Measurements from ENCODE around the gene SLC7A5. TPM values are rescaled to one million over a fixed set of nuclear protein-coding genes. Genes with fewer than 3 reads are reported as not detected.

Gene SLC7A5
- total RNA-seq, 2 experiments from 2014 or later: 73.1 to 77.1 TPM

GRCh38 chr16:87837627-87838289 is 31.5 kb downstream of the SLC7A5 start:
- H3K36me3 Mint-ChIP-seq (ENCODE audit: low read depth): peaks cover 31% of the 10 kb centered on the region
- H3K4me1 Mint-ChIP-seq: peaks cover 10% of the 10 kb centered on the region
- no peak overlapping the region for H3K4me3 Mint-ChIP-seq
- H3K27ac Mint-ChIP-seq: peak overlapping the region; percentile 13
- no peak for DNase-seq
- H3K27me3 Mint-ChIP-seq: no peaks in the 10 kb centered on the region
- POLR2A ChIA-PET: no interaction called here
- no peaks in the 10 kb centered on the region for H3K9me3 Mint-ChIP-seq
- CTCF ChIA-PET: interaction anchor here (1.6 to 3.3 kb wide), 6 partner anchors 9 to 59 kb away, joined by 4 to 20 read pairs (median 10); no protein-coding TSS in a partner anchor

- no peak for DNase-seq
- Mint-ChIP-seq H3K4me3 (no peak overlapping the region), H3K27ac (no peak overlapping the region), H3K9me3 (no peaks in the 10 kb centered on the region), H3K27me3 (no peaks in the 10 kb centered on the region), H3K4me1 (peaks cover 6% of the 10 kb centered on the region), H3K36me3 (ENCODE audit: low read depth) (peaks cover 29% of the 10 kb centered on the region)
- CTCF ChIA-PET: interaction anchor here (2.0 to 3.3 kb wide), 3 partner anchors 10 to 57 kb away, joined by 8 to 12 read pairs (median 9); no protein-coding TSS in a partner anchor
- POLR2A ChIA-PET: interaction anchor here (0.6 kb wide), 1 partner anchor 9 kb away, joined by 3 read pairs; no protein-coding TSS in a partner anchor
Observed at GRCh38 chr16:87836844-87837581, 32.3 kb downstream of the SLC7A5 start.

GRCh38 chr16:87836346-87836843 is 32.9 kb downstream of the SLC7A5 start:
- no peaks in the 10 kb centered on the region for H3K27me3 Mint-ChIP-seq
- no peak overlapping the region for H3K4me3 Mint-ChIP-seq
- ChIA-PET POLR2A (no interaction called here), CTCF (interaction anchor here (0.6 to 3.3 kb wide), 4 partner anchors 11 to 59 kb away, joined by 3 to 12 read pairs (median 8); no protein-coding TSS in a partner anchor)
- H3K27ac Mint-ChIP-seq: peak overlapping the region; percentile 66
- H3K4me1 Mint-ChIP-seq: peaks cover 3% of the 10 kb centered on the region
- H3K9me3 Mint-ChIP-seq: no peaks in the 10 kb centered on the region
- H3K36me3 Mint-ChIP-seq (ENCODE audit: low read depth): peaks cover 29% of the 10 kb centered on the region
- DNase-seq: no peak

GRCh38 chr16:87835882-87836331 is 33.4 kb downstream of the SLC7A5 start:
- Mint-ChIP-seq H3K4me1 (peaks cover 3% of the 10 kb centered on the region), H3K27me3 (no peaks in the 10 kb centered on the region), H3K36me3 (ENCODE audit: low read depth) (peaks cover 31% of the 10 kb centered on the region), H3K4me3 (no peak overlapping the region), H3K27ac (no peak overlapping the region), H3K9me3 (no peaks in the 10 kb centered on the region)
- ChIA-PET CTCF (interaction anchor here (0.6 to 3.3 kb wide), 4 partner anchors 11 to 59 kb away, joined by 3 to 12 read pairs (median 8); no protein-coding TSS in a partner anchor), POLR2A (no interaction called here)
- DNase-seq: no peak

- DNase-seq: no peak
- CTCF ChIA-PET: interaction anchor here (1.2 to 3.3 kb wide), 2 partner anchors 15 to 55 kb away, joined by 5 to 12 read pairs; no protein-coding TSS in a partner anchor
- no peak overlapping the region for H3K27ac Mint-ChIP-seq
- H3K4me3 Mint-ChIP-seq: no peak overlapping the region
- POLR2A ChIA-PET: no interaction called here
- H3K36me3 Mint-ChIP-seq (ENCODE audit: low read depth): peaks cover 36% of the 10 kb centered on the region
- no peaks in the 10 kb centered on the region for H3K27me3 Mint-ChIP-seq
- H3K9me3 Mint-ChIP-seq: no peaks in the 10 kb centered on the region
- H3K4me1 Mint-ChIP-seq: peaks cover 3% of the 10 kb centered on the region
Observed at GRCh38 chr16:87834668-87835473, 34.4 kb downstream of the SLC7A5 start.

- DNase-seq: no peak
- CTCF ChIA-PET: interaction anchor here (1.2 to 3.3 kb wide), 3 partner anchors 16 to 55 kb away, joined by 4 to 12 read pairs (median 5); no protein-coding TSS in a partner anchor
- H3K27me3 Mint-ChIP-seq: no peaks in the 10 kb centered on the region
- POLR2A ChIA-PET: interaction anchor here (0.6 kb wide), 1 partner anchor 9 kb away, joined by 3 read pairs; no protein-coding TSS in a partner anchor
- H3K4me3 Mint-ChIP-seq: no peak overlapping the region
- no peaks in the 10 kb centered on the region for H3K9me3 Mint-ChIP-seq
- no peak overlapping the region for H3K27ac Mint-ChIP-seq
- peaks cover 34% of the 10 kb centered on the region for H3K36me3 Mint-ChIP-seq (ENCODE audit: low read depth)
- peaks cover 3% of the 10 kb centered on the region for H3K4me1 Mint-ChIP-seq
Observed at GRCh38 chr16:87834005-87834667, 35.2 kb downstream of the SLC7A5 start.

GRCh38 chr16:87833548-87833947 is 35.8 kb downstream of the SLC7A5 start:
- DNase-seq: no peak
- POLR2A ChIA-PET: interaction anchor here (0.6 kb wide), 1 partner anchor 8 kb away, joined by 3 read pairs; no protein-coding TSS in a partner anchor
- H3K27ac Mint-ChIP-seq: no peak overlapping the region
- CTCF ChIA-PET: interaction anchor here (1.2 to 1.3 kb wide), 2 partner anchors 16 to 27 kb away, joined by 4 to 5 read pairs; no protein-coding TSS in a partner anchor
- no peaks in the 10 kb centered on the region for H3K27me3 Mint-ChIP-seq
- peaks cover 3% of the 10 kb centered on the region for H3K4me1 Mint-ChIP-seq
- no peak overlapping the region for H3K4me3 Mint-ChIP-seq
- no peaks in the 10 kb centered on the region for H3K9me3 Mint-ChIP-seq
- peaks cover 34% of the 10 kb centered on the region for H3K36me3 Mint-ChIP-seq (ENCODE audit: low read depth)

GRCh38 chr16:87832741-87833502 is 36.4 kb downstream of the SLC7A5 start:
- H3K36me3 Mint-ChIP-seq (ENCODE audit: low read depth): peaks cover 31% of the 10 kb centered on the region
- POLR2A ChIA-PET: interaction anchor here (0.7 kb wide), 1 partner anchor 11 kb away, joined by 4 read pairs; no protein-coding TSS in a partner anchor

GRCh38 chr16:87832137-87832527 is 37.2 kb downstream of the SLC7A5 start:
- ChIA-PET POLR2A (interaction anchor here (0.7 kb wide), 1 partner anchor 10 kb away, joined by 4 read pairs; no protein-coding TSS in a partner anchor), CTCF (interaction anchor here (1.1 to 1.9 kb wide), 6 partner anchors 11 to 53 kb away, joined by 3 to 8 read pairs (median 5); no protein-coding TSS in a partner anchor)
- Mint-ChIP-seq H3K4me1 (peaks cover 1% of the 10 kb centered on the region), H3K36me3 (ENCODE audit: low read depth) (peaks cover 29% of the 10 kb centered on the region), H3K27me3 (no peaks in the 10 kb centered on the region), H3K9me3 (no peaks in the 10 kb centered on the region), H3K27ac (no peak overlapping the region), H3K4me3 (no peak overlapping the region)
- DNase-seq: no peak

More at GRCh38 chr16:87832741-87833502, 36.4 kb downstream of the SLC7A5 start:
- Mint-ChIP-seq H3K27ac (no peak overlapping the region), H3K4me3 (no peak overlapping the region), H3K9me3 (no peaks in the 10 kb centered on the region), H3K4me1 (peaks cover 3% of the 10 kb centered on the region), H3K27me3 (no peaks in the 10 kb centered on the region)
- no peak for DNase-seq
- CTCF ChIA-PET: interaction anchor here (0.6 to 1.9 kb wide), 6 partner anchors 12 to 54 kb away, joined by 3 to 7 read pairs (median 4); no protein-coding TSS in a partner anchor

- Mint-ChIP-seq H3K9me3 (no peaks in the 10 kb centered on the region), H3K4me3 (no peak overlapping the region), H3K36me3 (ENCODE audit: low read depth) (peaks cover 25% of the 10 kb centered on the region), H3K27me3 (no peaks in the 10 kb centered on the region), H3K4me1 (no peaks in the 10 kb centered on the region), H3K27ac (no peak overlapping the region)
- ChIA-PET CTCF (interaction anchor here (1.0 to 1.9 kb wide), 6 partner anchors 10 to 53 kb away, joined by 3 to 8 read pairs (median 6); no protein-coding TSS in a partner anchor), POLR2A (interaction anchor here (0.6 kb wide), 1 partner anchor 105 kb away, joined by 5 read pairs; no protein-coding TSS in a partner anchor)
- DNase-seq: no peak
Observed at GRCh38 chr16:87831421-87832136, 37.7 kb downstream of the SLC7A5 start.
